GM13977 (cell line): ENCODE data around the gene RAD18.

Experiments used
- DNase-seq: peaks from one replicate; pipeline ENCODE4 v3.0.0; 2012; ENCODE audit warnings: low spot score
- in situ Hi-C: fragments of 300-500 bp; cut with MboI; formaldehyde crosslinking; loops from one replicate; pipeline ENCODE4 v1.12.0; 2022; ENCODE audit warnings: low sequenced_read_pairs, low pct_unique_long_range_greater_than_20kb, mixed read lengths, inconsistent platforms; ENCODE audit not compliant: unreplicated experiment
- TF ChIP-seq, protein P1 (sequence below): IDR thresholded peaks from 2 replicates; pipeline ENCODE4 v1.5.1; 2012; ENCODE audit warnings: mild to moderate bottlenecking, control low read depth; ENCODE audit not compliant: insufficient read depth; ENCODE audit errors: extremely low read depth, missing control alignments

RAD18 gene

GRCh38 chr3:8982509-8982908 is 19.2 kb upstream of the RAD18 start:
- in situ Hi-C loops: no loop called here
- TF ChIP-seq, protein P1, sequence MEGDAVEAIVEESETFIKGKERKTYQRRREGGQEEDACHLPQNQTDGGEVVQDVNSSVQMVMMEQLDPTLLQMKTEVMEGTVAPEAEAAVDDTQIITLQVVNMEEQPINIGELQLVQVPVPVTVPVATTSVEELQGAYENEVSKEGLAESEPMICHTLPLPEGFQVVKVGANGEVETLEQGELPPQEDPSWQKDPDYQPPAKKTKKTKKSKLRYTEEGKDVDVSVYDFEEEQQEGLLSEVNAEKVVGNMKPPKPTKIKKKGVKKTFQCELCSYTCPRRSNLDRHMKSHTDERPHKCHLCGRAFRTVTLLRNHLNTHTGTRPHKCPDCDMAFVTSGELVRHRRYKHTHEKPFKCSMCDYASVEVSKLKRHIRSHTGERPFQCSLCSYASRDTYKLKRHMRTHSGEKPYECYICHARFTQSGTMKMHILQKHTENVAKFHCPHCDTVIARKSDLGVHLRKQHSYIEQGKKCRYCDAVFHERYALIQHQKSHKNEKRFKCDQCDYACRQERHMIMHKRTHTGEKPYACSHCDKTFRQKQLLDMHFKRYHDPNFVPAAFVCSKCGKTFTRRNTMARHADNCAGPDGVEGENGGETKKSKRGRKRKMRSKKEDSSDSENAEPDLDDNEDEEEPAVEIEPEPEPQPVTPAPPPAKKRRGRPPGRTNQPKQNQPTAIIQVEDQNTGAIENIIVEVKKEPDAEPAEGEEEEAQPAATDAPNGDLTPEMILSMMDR: no peak

DNA sequence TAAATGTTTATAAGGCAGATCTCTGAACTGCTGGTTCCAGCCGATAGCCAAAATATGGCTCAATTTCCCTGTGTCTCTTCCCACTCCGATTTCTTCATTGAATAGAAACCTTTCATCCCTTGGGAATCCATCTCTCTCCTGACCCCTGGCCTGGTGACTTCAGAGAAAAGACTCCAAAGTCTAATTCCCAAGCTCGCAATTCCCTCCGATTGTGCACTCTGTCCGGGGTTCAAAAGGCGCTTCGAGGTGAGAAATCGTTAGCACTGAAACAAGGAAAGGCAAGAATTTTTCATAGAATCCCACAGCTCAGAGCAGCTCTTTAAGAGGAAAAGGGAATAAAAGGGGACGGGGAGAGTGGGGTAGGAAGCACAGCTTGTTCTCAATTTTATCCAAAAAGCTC is 18.4 kb upstream of the RAD18 start:
- in situ Hi-C loops: no loop called here
- TF ChIP-seq, protein P1: no peak
- DNase-seq: no peak

More at GRCh38 chr3:8982509-8982908, 19.2 kb upstream of the RAD18 start:
- no peak for DNase-seq

GRCh38 chr3:8981296-8981695 is 18.0 kb upstream of the RAD18 start:
- in situ Hi-C loops: no loop called here
- TF ChIP-seq, protein P1: no peak
- DNase-seq: no peak

DNA sequence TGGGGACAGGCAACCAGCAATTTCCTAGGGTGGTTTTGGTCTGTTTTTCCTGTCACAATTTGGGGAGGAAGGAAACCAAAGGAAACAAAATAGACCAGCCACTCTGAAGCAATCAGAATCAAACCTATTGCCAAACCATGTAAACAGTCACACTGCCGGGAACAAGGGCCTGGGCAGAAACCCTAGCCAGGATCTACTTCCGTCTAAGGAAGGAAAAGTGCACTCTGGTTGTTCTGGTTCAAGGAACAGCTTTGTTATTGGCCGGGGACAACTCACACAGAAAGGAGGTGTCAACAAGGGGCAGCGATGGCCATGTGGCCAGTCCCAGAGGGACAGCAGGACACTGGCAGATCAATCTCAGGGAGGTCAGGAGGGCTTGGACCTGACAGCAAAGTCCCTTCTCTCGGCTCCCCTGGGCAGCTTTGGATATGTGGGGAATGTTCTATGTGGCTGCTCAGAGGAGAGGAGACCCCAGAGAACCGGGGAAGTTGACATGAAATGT is 17.5 kb upstream of the RAD18 start:
- DNase-seq: no peak
- TF ChIP-seq, protein P1: no peak
- in situ Hi-C loops: no loop called here

DNA sequence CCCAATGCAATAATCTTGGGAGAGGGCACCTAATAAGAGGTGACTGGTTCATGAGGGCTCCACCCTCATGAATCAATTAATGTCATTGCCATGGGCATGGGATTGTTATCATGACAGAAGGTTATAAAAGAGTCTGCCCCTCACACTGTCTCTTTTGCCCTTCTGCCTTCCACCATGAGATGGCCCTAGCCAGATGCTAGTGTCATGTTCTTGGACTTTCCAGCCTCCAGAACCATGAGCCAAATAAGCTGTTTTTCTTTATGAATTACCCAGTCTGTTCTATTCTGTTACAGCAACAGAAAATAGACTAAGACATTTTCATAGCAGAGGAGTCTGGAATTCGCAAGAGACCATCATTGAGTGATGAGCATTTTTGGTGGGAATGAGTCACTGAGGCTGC is 16.0 kb upstream of the RAD18 start:
- in situ Hi-C loops: loop anchor here (10.0 kb wide), 1 partner anchor 326 kb away; no protein-coding TSS in a partner anchor
- TF ChIP-seq, protein P1: no peak
- no peak for DNase-seq

DNA sequence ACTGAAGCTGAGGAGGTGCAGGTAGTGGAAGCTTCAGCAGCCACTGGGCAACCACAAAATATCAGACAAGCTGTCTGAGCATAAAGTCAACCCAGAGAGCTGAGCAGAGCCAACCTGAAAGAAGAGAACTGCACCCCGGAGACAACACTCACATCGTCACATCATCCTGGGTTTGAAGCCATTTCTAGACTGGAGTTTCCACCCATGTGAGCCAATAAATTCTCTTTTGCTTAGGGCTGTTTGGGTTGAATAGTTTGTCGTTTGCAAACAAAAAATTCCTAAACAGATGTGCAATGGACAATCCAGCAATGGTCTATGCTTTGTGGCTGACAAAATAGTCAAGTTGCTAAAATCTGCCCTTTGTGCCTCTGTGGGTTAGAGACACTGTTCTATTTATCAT is 15.3 kb upstream of the RAD18 start:
- TF ChIP-seq, protein P1: no peak
- in situ Hi-C loops: loop anchor here (10.0 kb wide), 1 partner anchor 326 kb away; no protein-coding TSS in a partner anchor
- DNase-seq: no peak

GRCh38 chr3:8976540-8977182 is 13.4 kb upstream of the RAD18 start:
- in situ Hi-C loops: loop anchor here (10.0 kb wide), 1 partner anchor 328 kb away; no protein-coding TSS in a partner anchor
- no peak for DNase-seq
- TF ChIP-seq, protein P1: no peak
